SK-N-DZ (cell line): Measurements from ENCODE around the gene FBXO44.

ENCODE experiments used
- DNase-seq: peaks from one replicate; pipeline ENCODE4 v3.0.0-alpha.2; 2015; ENCODE audit warnings: low spot score

The FBXO44 gene

GRCh38 chr1:11708554-11709350 lies 54.1 kb downstream of the FBXO44 start:
- DNase-seq = no peak

GRCh38 chr1:11711490-11711889 lies 56.8 kb downstream of the FBXO44 start:
- DNase-seq = no peak

GRCh38 chr1:11712285-11712684 lies 57.6 kb downstream of the FBXO44 start:
- DNase-seq = no peak
